Measurements from ENCODE around the gene FOXO4. TPM values are rescaled to one million over a fixed set of nuclear protein-coding genes. Genes with fewer than 3 reads are reported as not detected.
A peak's percentile ranks its signal among the peaks of the same experiment; 100 is the strongest.

The FOXO4 gene
- polyA plus RNA-seq, 2 of the 4 experiments (the other 2 are of a cell fraction): 1.0 to 2.3 TPM

- TF ChIP-seq FOSL2 (IDR thresholded peaks at IDR 0.05) (0 out of 2 replicates have a peak, but pooled peaks have one; percentile 5), FOSL2 (CRISPR knock-in tag; IDR thresholded peaks at IDR 0.05) (peak; percentile 61), MAFK (IDR thresholded peaks at IDR 0.05; ENCODE audit: partially characterized antibody) (peak; percentile 31), HDAC2 (IDR thresholded peaks at IDR 0.05) (no peak), POLR2A (IDR thresholded peaks at IDR 0.05; ENCODE audit: low read length) (peak; percentile 53), ATOH8 (CRISPR knock-in tag; IDR thresholded peaks at IDR 0.05; ENCODE audit: low read depth) (peak; percentile 96; the same call in 1 of the 2 replicates), ELK1 (IDR thresholded peaks at IDR 0.05; ENCODE audit: low read depth, low read length) (no peak), EHF (CRISPR knock-in tag; IDR thresholded peaks at IDR 0.05) (peak; percentile 72; the same call in 1 of the 2 replicates), USF2 (IDR thresholded peaks at IDR 0.05) (peak; percentile 37; the same call in 1 of the 2 replicates), HOXB5 (CRISPR knock-in tag; IDR thresholded peaks at IDR 0.05) (peak; percentile 95), NFE2L2 (conservative IDR thresholded peaks at IDR 0.05; ENCODE audit: low read length) (no peak), KDM1A (IDR thresholded peaks at IDR 0.05; ENCODE audit: low read depth) (no peak), PHF8 (IDR thresholded peaks at IDR 0.05; ENCODE audit: borderline replicate concordance, low read depth) (peak; percentile 57; the same call in 1 of the 2 replicates), EP300 (IDR thresholded peaks at IDR 0.05) (0 out of 5 replicates have a peak, but pooled peaks of 1 of the 2 experiments have one; percentile 17), ZSCAN20 (CRISPR knock-in tag; IDR thresholded peaks at IDR 0.05) (peak; percentile 67; the same call in 1 of the 2 replicates), BCL3 (IDR thresholded peaks at IDR 0.05) (0 out of 3 replicates have a peak, but pooled peaks have one; percentile 35), NPAS2 (CRISPR knock-in tag; IDR thresholded peaks at IDR 0.05; ENCODE audit: borderline replicate concordance) (peak; percentile 79; the same call in 1 of the 2 replicates), MYC (IDR thresholded peaks at IDR 0.05; ENCODE audit: borderline replicate concordance, low read length) (0 out of 2 replicates have a peak, but pooled peaks have one; percentile 73), JUN (IDR thresholded peaks at IDR 0.05) (peak; percentile 63 to 86), KDM5A (IDR thresholded peaks at IDR 0.05) (peak; percentile 49; the same call in 1 of the 2 replicates), GATA3 (IDR thresholded peaks at IDR 0.05; ENCODE audit: borderline replicate concordance) (peak; percentile 100), SMC3 (IDR thresholded peaks at IDR 0.05) (no peak), BHLHE40 (IDR thresholded peaks at IDR 0.05; ENCODE audit: low read depth, low read length) (peak; percentile 87), HOXB13 (CRISPR knock-in tag; IDR thresholded peaks at IDR 0.05; ENCODE audit: low read depth) (peak; percentile 91), RNF2 (IDR thresholded peaks at IDR 0.05; ENCODE audit: borderline replicate concordance, low read depth) (no peak), TFCP2L1 (CRISPR knock-in tag; IDR thresholded peaks at IDR 0.05) (no peak), JUNB (IDR thresholded peaks at IDR 0.05) (no peak), RARB (CRISPR knock-in tag; IDR thresholded peaks at IDR 0.05) (no peak)
Observed at GRCh38 chrX:71068044-71068918, 27.4 kb upstream of the FOXO4 start, which contains the start of gene SNX12 (continued).

Measured in A549 (cell line).